Glomerular visceral epithelial cell (primary cell): ENCODE measurements around the gene AMPD3.

ENCODE experiments used
- DNase-seq: peaks from one replicate; pipeline ENCODE4 v3.0.0-alpha.2; 2016; ENCODE audit errors: extremely low spot score

Gene AMPD3

GRCh38 chr11:10503777-10504480 is 48.9 kb downstream of the AMPD3 start:
- DNase-seq = no peak

- DNase-seq = no peak
Observed at GRCh38 chr11:10504490-10504889, 49.4 kb downstream of the AMPD3 start.

- no peak for DNase-seq
Observed at GRCh38 chr11:10505278-10506007, 50.4 kb downstream of the AMPD3 start.

- DNase-seq = peak; percentile 15
Observed at GRCh38 chr11:10506008-10506370, 50.9 kb downstream of the AMPD3 start.

GRCh38 chr11:10511181-10511621 is 56.1 kb downstream of the AMPD3 start:
- no peak for DNase-seq

- no peak for DNase-seq
Observed at GRCh38 chr11:10514202-10514601, 59.1 kb downstream of the AMPD3 start.

- DNase-seq = peak; percentile 17
Observed at GRCh38 chr11:10514709-10515108, 59.6 kb downstream of the AMPD3 start.

GRCh38 chr11:10515418-10515817 is 60.4 kb downstream of the AMPD3 start:
- no peak for DNase-seq

- DNase-seq = no peak
Observed at GRCh38 chr11:10518123-10518522, 63.1 kb downstream of the AMPD3 start.

- DNase-seq = no peak
Observed at GRCh38 chr11:10518891-10519290, 63.8 kb downstream of the AMPD3 start.

GRCh38 chr11:10519630-10520029 is 64.6 kb downstream of the AMPD3 start:
- DNase-seq = no peak

- DNase-seq = no peak
Observed at GRCh38 chr11:10520562-10520961, 65.5 kb downstream of the AMPD3 start.

- DNase-seq = no peak
Observed at GRCh38 chr11:10522276-10522675, 67.2 kb downstream of the AMPD3 start.

GRCh38 chr11:10522921-10523320 is 67.9 kb downstream of the AMPD3 start:
- DNase-seq = no peak

- DNase-seq = no peak
Observed at GRCh38 chr11:10524471-10524870, 69.4 kb downstream of the AMPD3 start.

GRCh38 chr11:10526974-10527918 is 72.2 kb downstream of the AMPD3 start:
- DNase-seq = no peak

GRCh38 chr11:10528121-10528520 is 73.1 kb downstream of the AMPD3 start:
- DNase-seq = no peak

- no peak for DNase-seq
Observed at GRCh38 chr11:10529279-10529678, 74.2 kb downstream of the AMPD3 start.

GRCh38 chr11:10532526-10532925 is 77.5 kb downstream of the AMPD3 start:
- DNase-seq = no peak

GRCh38 chr11:10533323-10533722 is 78.3 kb downstream of the AMPD3 start:
- DNase-seq = no peak

- no peak for DNase-seq
Observed at GRCh38 chr11:10534316-10534715, 79.3 kb downstream of the AMPD3 start.

- DNase-seq = no peak
Observed at GRCh38 chr11:10537600-10537999, 82.5 kb downstream of the AMPD3 start.
